ENCODE measurements around the gene SORCS2. TPM values are rescaled to one million over a fixed set of nuclear protein-coding genes. Genes with fewer than 3 reads are reported as not detected.
A peak's percentile ranks its signal among the peaks of the same experiment; 100 is the strongest.

Gene SORCS2
- total and polyA plus RNA-seq, 2 of the 13 experiments (the other 11 are each of a cell fraction or from before 2014, with no cell fraction given): 0.82 to 1.0 TPM

DNA sequence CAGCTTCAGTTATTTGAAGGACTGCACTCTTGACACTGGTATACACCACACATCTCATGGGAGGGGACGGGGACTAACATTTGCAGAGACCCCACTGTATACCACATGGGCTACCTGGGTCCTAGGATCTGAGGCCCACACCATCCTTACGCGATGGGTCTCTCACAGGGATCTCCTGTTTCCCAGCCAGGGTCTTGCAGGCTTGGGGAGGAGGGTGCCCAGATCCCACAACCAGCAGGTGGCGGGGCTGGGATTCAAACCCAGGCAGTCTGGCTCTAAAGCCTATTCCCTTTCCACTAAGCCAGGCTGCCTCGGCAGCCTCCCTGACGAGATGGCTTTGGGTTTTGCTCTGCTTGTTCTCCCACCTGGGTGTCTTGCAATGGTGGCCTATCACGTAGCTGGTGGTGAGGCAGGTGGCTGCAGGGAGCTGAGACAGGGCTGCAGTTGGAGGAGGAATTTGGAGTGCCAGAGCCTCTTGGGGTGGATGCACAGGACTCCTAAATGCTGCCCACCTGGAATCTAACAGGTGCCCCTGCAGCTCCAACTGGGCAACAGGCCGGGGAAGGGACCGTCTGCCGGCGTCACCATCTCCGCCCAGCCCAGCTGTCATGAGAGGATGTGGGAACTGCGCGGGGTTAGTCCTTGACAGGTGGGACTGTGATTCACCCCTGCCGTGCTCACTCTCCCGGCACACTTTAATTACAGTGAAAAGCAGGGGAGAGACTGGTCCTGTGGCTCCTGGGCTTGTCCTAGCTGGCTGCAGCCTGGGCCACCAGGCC lies 131.7 kb downstream of the SORCS2 start:
- Histone ChIP-seq H3K79me2 (ENCODE audit: insufficient read depth, low read length) (no peaks in the 10 kb centered on the region), H3K9ac (ENCODE audit: insufficient read depth, low read depth, low read length) (no peak overlapping the region), H4K20me1 (ENCODE audit: insufficient read depth, low read length) (no peaks in the 10 kb centered on the region), H3K4me2 (ENCODE audit: low read depth, low read length) (no peak overlapping the region), H3K27ac (ENCODE audit: extremely low read length, insufficient read depth, low read length) (no peak overlapping the region), H2AFZ (ENCODE audit: low read length) (no peak overlapping the region), H3K4me1 (ENCODE audit: insufficient read depth, low read length) (no peaks in the 10 kb centered on the region), H3K4me3 (replicated peaks in 1 of 3; ENCODE audit: insufficient read depth in 1 of 3, low read depth in 2 of 3, low read length in 3 of 3) (no peak overlapping the region), H3K27me3 (ENCODE audit: control insufficient read depth in 1 of 2, insufficient read depth in 2 of 2, low read length in 2 of 2) (peaks cover 2 to 27% of the 10 kb centered on the region in 2 experiments; a peak in 3 of 5 replicates), H3K36me3 (replicated peaks in 1 of 2; ENCODE audit: control insufficient read depth in 1 of 2, insufficient read depth in 2 of 2, low read length in 2 of 2) (no peaks in the 10 kb centered on the region), H3K9me3 (ENCODE audit: low read length) (no peaks in the 10 kb centered on the region)
- no TSS peak for BruUV-seq (replicated peaks)
- intact Hi-C loops (cut with micrococcal nuclease; ENCODE audit: unreplicated experiment) (no loop called here), in situ Hi-C loops (cut with HindIII; ENCODE audit: extremely low pct_ligation_motif_present, low pct_unique_long_range_greater_than_20kb) (no loop called here)
- ChIA-PET CTCF (ENCODE audit: low intra/inter-chr PET ratio, low total read pairs) (no interaction called here), POLR2A (no interaction called here)
- TF ChIP-seq ZC3H13 (CRISPR knock-in tag; IDR thresholded peaks at IDR 0.05): no peak
- TF ChIP-seq, protein P1, sequence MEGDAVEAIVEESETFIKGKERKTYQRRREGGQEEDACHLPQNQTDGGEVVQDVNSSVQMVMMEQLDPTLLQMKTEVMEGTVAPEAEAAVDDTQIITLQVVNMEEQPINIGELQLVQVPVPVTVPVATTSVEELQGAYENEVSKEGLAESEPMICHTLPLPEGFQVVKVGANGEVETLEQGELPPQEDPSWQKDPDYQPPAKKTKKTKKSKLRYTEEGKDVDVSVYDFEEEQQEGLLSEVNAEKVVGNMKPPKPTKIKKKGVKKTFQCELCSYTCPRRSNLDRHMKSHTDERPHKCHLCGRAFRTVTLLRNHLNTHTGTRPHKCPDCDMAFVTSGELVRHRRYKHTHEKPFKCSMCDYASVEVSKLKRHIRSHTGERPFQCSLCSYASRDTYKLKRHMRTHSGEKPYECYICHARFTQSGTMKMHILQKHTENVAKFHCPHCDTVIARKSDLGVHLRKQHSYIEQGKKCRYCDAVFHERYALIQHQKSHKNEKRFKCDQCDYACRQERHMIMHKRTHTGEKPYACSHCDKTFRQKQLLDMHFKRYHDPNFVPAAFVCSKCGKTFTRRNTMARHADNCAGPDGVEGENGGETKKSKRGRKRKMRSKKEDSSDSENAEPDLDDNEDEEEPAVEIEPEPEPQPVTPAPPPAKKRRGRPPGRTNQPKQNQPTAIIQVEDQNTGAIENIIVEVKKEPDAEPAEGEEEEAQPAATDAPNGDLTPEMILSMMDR (CRISPR knock-in tag; IDR thresholded peaks at IDR 0.05): peak; percentile 36
- WGBS (ENCODE audit: low lambda C conversion rate): 54% methylated on average over 10 of the region's 16 CpGs
- ATAC-seq (peak; percentile 55), DNase-seq (ENCODE audit: low spot score) (peak; percentile 7), FAIRE-seq (no peak)

DNA sequence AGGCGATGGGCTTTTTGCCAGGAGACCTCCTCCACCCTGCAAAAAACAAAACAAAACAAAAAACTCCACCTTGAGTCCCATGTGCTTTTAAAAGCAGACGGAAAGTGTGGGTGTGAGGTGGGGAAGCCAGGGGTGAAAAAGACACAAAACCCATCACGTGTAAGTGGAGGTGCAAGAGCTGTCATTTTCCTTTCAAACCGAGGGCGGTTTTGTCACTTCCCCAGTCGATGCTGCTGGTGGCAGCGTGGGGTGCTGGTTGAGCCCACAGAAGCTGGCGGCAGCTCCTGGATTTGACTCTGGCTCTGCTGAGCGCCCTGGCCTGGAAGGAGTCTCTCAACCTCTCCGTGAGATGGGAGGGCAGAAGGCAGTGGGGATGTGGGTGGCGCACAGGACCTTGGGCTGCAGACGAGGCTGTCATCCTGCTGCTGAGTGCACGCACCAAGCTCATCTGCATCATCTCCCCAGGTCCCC lies 132.3 kb downstream of the SORCS2 start:
- H3K4me1 ChIP-seq (ENCODE audit: insufficient read depth, low read length): no peaks in the 10 kb centered on the region
- peaks cover 5 to 34% of the 10 kb centered on the region in 2 experiments; a peak in 3 of 5 replicates for H3K27me3 ChIP-seq (ENCODE audit: control insufficient read depth in 1 of 2, insufficient read depth in 2 of 2, low read length in 2 of 2)
- no TSS peak for BruUV-seq (replicated peaks)
- ChIA-PET POLR2A (no interaction called here), CTCF (ENCODE audit: low intra/inter-chr PET ratio, low total read pairs) (no interaction called here)
- no peak overlapping the region for H3K4me2 ChIP-seq (ENCODE audit: low read depth, low read length)
- no peak overlapping the region for H2AFZ ChIP-seq (ENCODE audit: low read length)
- no peaks in the 10 kb centered on the region for H3K79me2 ChIP-seq (ENCODE audit: insufficient read depth, low read length)
- no peaks in the 10 kb centered on the region for H3K9me3 ChIP-seq (ENCODE audit: low read length)
- no peak overlapping the region for H3K4me3 ChIP-seq (replicated peaks in 1 of 3; ENCODE audit: insufficient read depth in 1 of 3, low read depth in 2 of 3, low read length in 3 of 3)
- in situ Hi-C loops (cut with HindIII; ENCODE audit: extremely low pct_ligation_motif_present, low pct_unique_long_range_greater_than_20kb): no loop called here
- ATAC-seq (no peak), DNase-seq (ENCODE audit: low spot score) (no peak), FAIRE-seq (no peak)
- no peak overlapping the region for H3K9ac ChIP-seq (ENCODE audit: insufficient read depth, low read depth, low read length)
- H3K36me3 ChIP-seq (replicated peaks in 1 of 2; ENCODE audit: control insufficient read depth in 1 of 2, insufficient read depth in 2 of 2, low read length in 2 of 2): no peaks in the 10 kb centered on the region
- intact Hi-C loops (cut with micrococcal nuclease; ENCODE audit: unreplicated experiment): no loop called here
- no peak overlapping the region for H3K27ac ChIP-seq (ENCODE audit: extremely low read length, insufficient read depth, low read length)
- no peaks in the 10 kb centered on the region for H4K20me1 ChIP-seq (ENCODE audit: insufficient read depth, low read length)
- 26% methylated on average over 6 of the region's 13 CpGs for WGBS (ENCODE audit: low lambda C conversion rate)
- no peak for TF ChIP-seq ZNF350 (CRISPR knock-in tag; IDR thresholded peaks at IDR 0.05; ENCODE audit: borderline replicate concordance, low read depth)
